SK-N-MC (cell line): ENCODE results near the gene TRIM24.

ENCODE experiments used
- EZH2 ChIP-seq: fragments of 200-600 bp; sonication (generic); IDR thresholded peaks from one replicate; pipeline ENCODE4 v1.6.1; 2017; ENCODE audit warnings: antibody characterized with exemption
- FOXP2 ChIP-seq: optimal IDR thresholded peaks from 2 replicates; pipeline ENCODE3; 2011; ENCODE audit warnings: mild to moderate bottlenecking, moderate library complexity; ENCODE audit not compliant: insufficient read depth; ENCODE audit errors: extremely low read length, control extremely low read depth
- POLR2AphosphoS5 ChIP-seq: IDR thresholded peaks from 2 replicates; pipeline ENCODE4 v1.6.1; 2012; ENCODE audit warnings: mild to moderate bottlenecking, low read depth, low read length, borderline replicate concordance

DNA sequence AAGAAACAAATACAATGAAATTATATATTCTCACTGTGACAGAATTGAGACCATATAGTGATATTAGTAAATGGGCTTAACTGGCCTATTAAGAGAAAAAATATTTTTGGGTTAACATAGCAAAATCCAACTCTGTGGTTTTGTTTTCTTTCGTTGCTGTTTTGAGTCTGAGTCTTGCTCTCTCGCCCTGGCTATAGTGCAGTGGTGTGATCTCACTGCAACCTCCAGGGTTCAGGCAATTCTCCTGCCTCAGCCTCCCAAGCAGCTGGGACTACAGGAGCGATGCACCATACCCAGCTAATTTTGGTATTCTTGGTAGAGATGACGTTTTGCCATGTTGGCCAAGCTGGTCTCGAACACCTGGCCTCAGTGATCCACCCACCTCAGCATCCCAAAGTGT, 15.3 kb downstream of the TRIM24 start:
- TF ChIP-seq POLR2AphosphoS5 (no peak), EZH2 (no peak), FOXP2 (no peak)
